A549 (cell line): Measurements from ENCODE around the gene RAI14. TPM values are rescaled to one million over a fixed set of nuclear protein-coding genes. Genes with fewer than 3 reads are reported as not detected.
"Not testable (repeated sequence)": the region's sequence is repeated elsewhere in the genome, so short reads cannot be mapped to it uniquely, and the experiment has no call there.

ENCODE experiments used
- ATAC-seq, 2 experiments: fragments of 200-7000 bp in 1 of 2; fragments of >200 bp in 1 of 2; cut with Nextera tagmentation in 1 of 2; cut with Tn5 transposase in 1 of 2; 3 replicates each; pipeline versions ENCODE4 v1.8.0 to v1.9.1; 2018 to 2020; ENCODE audit warnings: mild to moderate bottlenecking in 1 of 2, moderate library complexity in 1 of 2
- CTCF ChIA-PET: fragments of 300-600 bp; sonication (Branson Sonifier 250); formaldehyde crosslinking; extraction: SDS; loops from one replicate; lab custom pipeline; 2021; ENCODE audit warnings: antibody characterized with exemption, inconsistent platforms; lab: Yijun Ruan, JAX
- POLR2A ChIA-PET: fragments of 350-600 bp; formaldehyde crosslinking; extraction: SDS; loops from one replicate; lab custom pipeline; 2021; ENCODE audit warnings: antibody characterized with exemption, inconsistent platforms; lab: Yijun Ruan, JAX
- DNase-seq, 2 experiments: peaks; one replicate each; pipeline versions ENCODE4 v3.0.0 to v3.0.0-alpha.2; 2011 to 2016; ENCODE audit warnings: low read depth in 1 of 2, low spot score in 1 of 2
- FAIRE-seq: peaks from 2 replicates; lab custom pipeline; 2011; peaks lifted over from hg19 to GRCh38; lab: Jason Lieb, UNC
- H3K27ac ChIP-seq, 2 experiments: fragments of >200 bp; sonication (Bioruptor Twin); formaldehyde crosslinking; 3 replicates each; pipeline ENCODE4 v1.5.1; 2016 to 2017
- H3K4me1 ChIP-seq: fragments of >200 bp; sonication (Bioruptor Twin); formaldehyde crosslinking; 3 replicates; pipeline ENCODE4 v1.6.1; 2016
- H3K4me2 ChIP-seq: fragments of >200 bp; sonication (Bioruptor Twin); formaldehyde crosslinking; 3 replicates; pipeline ENCODE4 v1.6.1; 2016
- H3K4me3 ChIP-seq: fragments of >200 bp; sonication (Bioruptor Twin); formaldehyde crosslinking; 3 replicates; pipeline ENCODE4 v1.5.1; 2016
- H3K9me3 ChIP-seq: fragments of >200 bp; sonication (Bioruptor Twin); formaldehyde crosslinking; 3 replicates; pipeline ENCODE4 v1.6.1; 2016
- CBX8 ChIP-seq: fragments of 200-600 bp; sonication (generic); IDR thresholded peaks from 2 replicates; pipeline ENCODE4 v1.6.1; 2016
- CEBPB ChIP-seq, 2 experiments: fragments of >200 bp in 1 of 2; sonication (Bioruptor Twin) in 1 of 2; formaldehyde crosslinking in 1 of 2; IDR thresholded peaks; 2 replicates each; pipeline ENCODE4 v1.6.1; 2012 to 2016
- EHMT2 ChIP-seq: fragments of 200-600 bp; sonication (generic); IDR thresholded peaks from 2 replicates; pipeline ENCODE4 v1.6.1; 2016; ENCODE audit warnings: antibody characterized with exemption, low read depth, mild to moderate bottlenecking, moderate library complexity
- ELK1 ChIP-seq: fragments of 150-350 bp; IDR thresholded peaks from 2 replicates; pipeline ENCODE4 v1.6.1; 2014; ENCODE audit warnings: low read depth, mild to moderate bottlenecking, low read length
- EP300 ChIP-seq, 2 experiments: fragments of >200 bp; sonication (Bioruptor Twin); formaldehyde crosslinking; IDR thresholded peaks; 2 replicates in 1 of 2; 3 replicates in 1 of 2; pipeline ENCODE4 v1.6.1; 2016 to 2017
- ESRRA ChIP-seq: fragments of 150-350 bp; IDR thresholded peaks from 2 replicates; pipeline ENCODE4 v1.6.1; 2014; ENCODE audit warnings: mild to moderate bottlenecking, low read length, borderline replicate concordance
- HOXB5 ChIP-seq: fragments of 250-450 bp; sonication (Bioruptor Pico); IDR thresholded peaks from 2 replicates; pipeline ENCODE4 v1.5.0; 2020; ENCODE audit warnings: mild to moderate bottlenecking, moderate library complexity
- JUN ChIP-seq, 2 experiments: fragments of >200 bp; sonication (Bioruptor Twin); formaldehyde crosslinking; IDR thresholded peaks; 2 replicates in 1 of 2; 3 replicates in 1 of 2; pipeline ENCODE4 v1.6.1; 2016 to 2017
- MAFK ChIP-seq: fragments of 450-650 bp; IDR thresholded peaks from 2 replicates; pipeline ENCODE4 v1.6.1; 2014; ENCODE audit not compliant: partially characterized antibody
- MYC ChIP-seq: IDR thresholded peaks from 2 replicates; pipeline ENCODE4 v1.6.1; 2012; ENCODE audit warnings: mild to moderate bottlenecking, inconsistent platforms, low read length, improper control_type of control experiment, borderline replicate concordance
- NFE2L2 ChIP-seq: fragments of 150-350 bp; conservative IDR thresholded peaks from 2 replicates; pipeline ENCODE4 v1.6.1; 2014; ENCODE audit warnings: low read length
- NR3C1 ChIP-seq: fragments of >200 bp; sonication (Bioruptor Twin); formaldehyde crosslinking; IDR thresholded peaks from 3 replicates; pipeline ENCODE4 v1.6.1; 2017
- PBX3 ChIP-seq: IDR thresholded peaks from 2 replicates; pipeline ENCODE4 v1.6.1; 2012
- POLR2A ChIP-seq: IDR thresholded peaks from 2 replicates; pipeline ENCODE4 v1.6.1; 2012; ENCODE audit warnings: mild to moderate bottlenecking, low read length
- POLR2AphosphoS2 ChIP-seq: conservative IDR thresholded peaks from 2 replicates; pipeline ENCODE4 v1.6.1; 2012; ENCODE audit warnings: low read length, improper control_type of control experiment, inconsistent platforms
- RAD21 ChIP-seq, 2 experiments: fragments of >200 bp in 1 of 2; sonication (Bioruptor Twin) in 1 of 2; formaldehyde crosslinking in 1 of 2; IDR thresholded peaks in 1 of 2; conservative IDR thresholded peaks in 1 of 2; 2 replicates in 1 of 2; 3 replicates in 1 of 2; pipeline ENCODE4 v1.6.1; 2012 to 2018; ENCODE audit warnings: inconsistent platforms in 1 of 2
- RNF2 ChIP-seq: fragments of 200-600 bp; sonication (generic); IDR thresholded peaks from 2 replicates; pipeline ENCODE4 v1.6.1; 2016; ENCODE audit warnings: low read depth, mild to moderate bottlenecking, antibody characterized with exemption, moderate library complexity, borderline replicate concordance
- ZSCAN20 ChIP-seq: fragments of 250-450 bp; sonication (Bioruptor Pico); IDR thresholded peaks from 2 replicates; pipeline ENCODE4 v1.8.0; 2022; ENCODE audit warnings: mild to moderate bottlenecking, moderate library complexity
- WGBS: methylation state at CpG from one replicate; pipeline ENCODE4 v1.1.6; 2017; ENCODE audit errors: missing lambda C conversion rate; 5-methylcytosine and 5-hydroxymethylcytosine counted together
- polyA plus RNA-seq, 4 experiments: library from polyadenylated mRNA; depleted of rRNA in 3 of 4; stranded (reverse); fragments of >200 nt; fragmentation: RNase III in 1 of 4; extraction: RNeasy Plus Mini Kit Qiagen cat#74134 plus additional on column Dnase treatment in 1 of 4; gene quantifications; 2 replicates in 3 of 4; 3 replicates in 1 of 4; pipeline ENCODE4 v1.2.3, GENCODE V29; 2011 to 2017
- TF ChIP-seq, protein P1 (sequence below): fragments of >200 bp; sonication (Bioruptor Twin); formaldehyde crosslinking; IDR thresholded peaks from 3 replicates; pipeline ENCODE4 v1.6.1; 2016

Gene RAI14
- polyA plus RNA-seq, 2 of the 4 experiments (the other 2 are of a cell fraction) = 71.9 to 97.7 TPM

- CTCF ChIA-PET = interaction anchor here (1.1 to 3.6 kb wide), 3 partner anchors 8 to 340 kb away, joined by 3 to 16 read pairs (median 4); no protein-coding TSS in a partner anchor
- TF ChIP-seq EP300 (IDR thresholded peaks at IDR 0.05) (no peak), JUN (IDR thresholded peaks at IDR 0.05) (no peak), NR3C1 (no peak), ZSCAN20 (CRISPR knock-in tag) (no peak), MYC (no peak), RNF2 (no peak), RAD21 (conservative IDR thresholded peaks at IDR 0.05 in 1 of 2, IDR thresholded peaks at IDR 0.05 in 1 of 2) (no peak), ELK1 (no peak), PBX3 (no peak), EHMT2 (no peak), CBX8 (no peak), POLR2A (no peak)
- TF ChIP-seq, protein P1, sequence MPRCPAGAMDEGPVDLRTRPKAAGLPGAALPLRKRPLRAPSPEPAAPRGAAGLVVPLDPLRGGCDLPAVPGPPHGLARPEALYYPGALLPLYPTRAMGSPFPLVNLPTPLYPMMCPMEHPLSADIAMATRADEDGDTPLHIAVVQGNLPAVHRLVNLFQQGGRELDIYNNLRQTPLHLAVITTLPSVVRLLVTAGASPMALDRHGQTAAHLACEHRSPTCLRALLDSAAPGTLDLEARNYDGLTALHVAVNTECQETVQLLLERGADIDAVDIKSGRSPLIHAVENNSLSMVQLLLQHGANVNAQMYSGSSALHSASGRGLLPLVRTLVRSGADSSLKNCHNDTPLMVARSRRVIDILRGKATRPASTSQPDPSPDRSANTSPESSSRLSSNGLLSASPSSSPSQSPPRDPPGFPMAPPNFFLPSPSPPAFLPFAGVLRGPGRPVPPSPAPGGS = no peak
- TF ChIP-seq, all 56 proteins: peak for 0
- no peaks in the 10 kb centered on the region for H3K4me1 ChIP-seq
- no peak for DNase-seq
- no peak for FAIRE-seq
- ATAC-seq = no peak
- POLR2A ChIA-PET = no interaction called here
- 86% methylated on average over 6 of the region's 6 CpGs for WGBS
- no peak overlapping the region for H3K27ac ChIP-seq
- no peaks in the 10 kb centered on the region for H3K9me3 ChIP-seq
- no peak overlapping the region for H3K4me2 ChIP-seq
- no peak overlapping the region for H3K4me3 ChIP-seq
Measured at GRCh38 chr5:34826347-34826746, 170.2 kb downstream of the RAI14 start.

GRCh38 chr5:34827588-34828506, 171.7 kb downstream of the RAI14 start:
- ChIA-PET POLR2A (no interaction called here), CTCF (interaction anchor here (1.1 to 3.6 kb wide), 3 partner anchors 58 to 341 kb away, joined by 3 to 16 read pairs (median 4); no protein-coding TSS in a partner anchor)
- ATAC-seq (no peak), DNase-seq (no peak), FAIRE-seq (no peak)
- H3K4me1 ChIP-seq = no peaks in the 10 kb centered on the region
- no peak overlapping the region for H3K4me3 ChIP-seq
- no peaks in the 10 kb centered on the region for H3K9me3 ChIP-seq
- peak overlapping the region in 1 of 2 experiments; percentile 25; a peak in 1 of 6 replicates for H3K27ac ChIP-seq
- H3K4me2 ChIP-seq = no peak overlapping the region
- TF ChIP-seq NFE2L2 (peak; percentile 72), CEBPB (IDR thresholded peaks at IDR 0.05) (peak; percentile 71 to 77; a peak in 3 of 4 replicates), MAFK (peak; percentile 93), ESRRA (no peak), POLR2AphosphoS2 (no peak), HOXB5 (CRISPR knock-in tag) (no peak)
- 94% methylated on average over 6 of the region's 6 CpGs for WGBS

GRCh38 chr5:34830827-34831226, 174.7 kb downstream of the RAI14 start:
- FAIRE-seq, H3K27ac ChIP-seq, H3K4me2 ChIP-seq, H3K4me3 ChIP-seq, H3K4me1 ChIP-seq, ATAC-seq, POLR2A ChIA-PET, H3K9me3 ChIP-seq, DNase-seq: not testable (repeated sequence)
- 88% methylated on average over 7 of the region's 7 CpGs for WGBS
- CTCF ChIA-PET = interaction anchor here (1.9 kb wide), 1 partner anchor 345 kb away, joined by 4 read pairs; no protein-coding TSS in a partner anchor
